ACHN (cell line): ENCODE data around the gene GFPT2.

ENCODE experiments used
- DNase-seq: peaks from one replicate; pipeline ENCODE4 v3.0.0-alpha.2; 2015
- in situ Hi-C: cut with HindIII; loops from 2 replicates; pipeline ENCODE4 v1.10.0; 2017; ENCODE audit warnings: low sequenced_read_pairs, low pct_ligation_motif_present, low pct_unique_long_range_greater_than_20kb

GFPT2 gene

DNA sequence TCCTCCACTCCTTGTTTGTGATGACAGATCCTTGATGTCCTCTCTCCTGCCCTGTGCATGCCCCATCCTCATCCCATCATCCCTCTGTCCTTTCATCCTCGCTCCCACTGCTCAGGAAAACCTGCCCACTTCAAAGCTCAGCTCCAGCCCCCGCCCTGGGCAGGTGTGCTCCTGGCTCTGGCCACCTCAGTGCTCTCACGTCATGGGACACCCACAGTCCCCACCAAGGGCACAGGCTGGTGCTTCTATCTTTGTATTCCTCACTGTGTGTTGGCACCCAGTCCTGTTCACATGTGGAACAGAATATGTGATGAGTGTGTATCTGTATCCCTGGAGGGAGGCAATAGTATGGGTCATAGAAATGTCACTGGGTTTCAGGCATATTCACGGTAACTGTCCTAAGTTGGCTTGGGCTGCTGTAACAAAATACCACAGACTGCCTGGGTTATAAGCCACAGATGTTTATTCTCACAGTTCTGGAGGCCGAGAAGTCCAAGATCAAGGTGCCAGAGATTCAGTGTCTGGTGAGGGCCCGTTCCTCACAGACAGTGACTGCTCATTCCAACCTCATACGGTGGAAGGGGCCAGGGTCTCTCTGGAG lies 13.5 kb downstream of the GFPT2 start:
- in situ Hi-C loops, result no loop called here
- no peak for DNase-seq

DNA sequence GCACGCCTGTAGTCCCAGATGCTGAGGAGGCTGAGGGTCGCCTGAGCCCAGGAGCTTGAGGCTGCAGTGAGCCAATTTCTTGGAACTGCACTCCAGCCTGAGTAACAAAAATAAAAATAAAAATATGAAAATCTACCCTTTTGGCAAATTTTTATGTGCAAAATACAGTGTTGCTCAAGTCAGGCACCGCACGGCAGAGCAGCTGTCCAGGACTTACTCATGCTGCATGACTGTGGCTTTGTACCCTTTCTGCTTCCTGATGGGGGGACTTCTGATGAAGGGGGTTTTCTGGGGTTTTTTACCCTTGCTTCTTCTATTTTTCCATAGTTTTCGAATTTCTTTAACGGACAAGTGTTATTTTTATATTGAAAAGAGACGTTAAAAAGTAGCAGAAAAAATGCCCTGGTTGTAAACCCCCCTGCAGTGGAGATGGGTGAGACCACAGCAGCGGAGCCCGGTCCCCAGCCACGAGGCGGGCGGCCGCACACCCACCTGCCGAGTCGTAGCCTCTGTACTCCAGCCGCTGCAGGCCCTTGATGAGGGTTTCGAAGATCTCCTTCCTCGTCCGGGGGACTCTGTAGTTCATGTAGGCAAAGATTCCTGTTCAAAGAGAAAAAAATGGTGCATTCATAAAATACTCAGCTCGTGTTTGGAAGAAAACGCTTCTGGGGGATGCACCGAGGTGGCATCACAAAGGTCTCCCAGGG lies 15.0 kb downstream of the GFPT2 start:
- no peak for DNase-seq
- in situ Hi-C loops, result no loop called here

DNA sequence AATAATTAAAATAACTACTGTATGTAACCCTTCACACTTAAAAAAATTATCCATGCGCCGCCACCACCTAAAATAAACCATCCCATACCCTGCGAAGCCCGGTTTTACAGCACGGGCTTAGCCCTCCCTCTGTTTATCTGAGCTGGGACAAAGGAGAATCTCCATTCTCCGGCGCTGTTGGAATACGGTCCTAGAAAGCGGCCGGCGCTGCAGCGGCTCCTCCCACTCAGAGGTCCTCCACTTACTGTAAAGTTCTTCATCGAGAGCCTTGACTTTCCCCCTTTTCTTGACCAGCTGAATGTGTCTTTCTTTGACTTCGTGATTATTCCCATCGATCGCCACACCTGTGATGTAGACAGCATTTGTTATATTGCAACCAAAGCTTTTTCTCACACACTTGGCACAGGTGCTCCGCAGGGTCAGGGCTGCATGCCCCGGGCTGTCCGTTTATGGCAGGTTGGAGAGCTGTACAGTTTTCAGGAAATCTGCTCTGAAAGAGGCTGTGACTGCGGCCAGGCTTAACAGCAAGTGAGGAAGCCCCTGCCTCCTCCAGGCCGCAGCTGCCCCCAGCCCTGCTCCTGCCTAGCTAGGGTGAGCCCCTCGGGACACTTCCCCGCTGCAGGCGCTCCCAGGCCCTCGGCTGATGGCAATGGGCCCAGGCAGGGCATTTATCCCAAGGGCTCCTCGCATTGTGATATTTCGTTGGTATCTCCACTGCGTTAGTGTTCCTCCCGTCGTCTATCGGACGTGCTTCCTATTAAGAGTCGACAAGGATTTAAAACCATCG lies 16.7 kb downstream of the GFPT2 start:
- in situ Hi-C loops, result no loop called here
- DNase-seq, result no peak

DNA sequence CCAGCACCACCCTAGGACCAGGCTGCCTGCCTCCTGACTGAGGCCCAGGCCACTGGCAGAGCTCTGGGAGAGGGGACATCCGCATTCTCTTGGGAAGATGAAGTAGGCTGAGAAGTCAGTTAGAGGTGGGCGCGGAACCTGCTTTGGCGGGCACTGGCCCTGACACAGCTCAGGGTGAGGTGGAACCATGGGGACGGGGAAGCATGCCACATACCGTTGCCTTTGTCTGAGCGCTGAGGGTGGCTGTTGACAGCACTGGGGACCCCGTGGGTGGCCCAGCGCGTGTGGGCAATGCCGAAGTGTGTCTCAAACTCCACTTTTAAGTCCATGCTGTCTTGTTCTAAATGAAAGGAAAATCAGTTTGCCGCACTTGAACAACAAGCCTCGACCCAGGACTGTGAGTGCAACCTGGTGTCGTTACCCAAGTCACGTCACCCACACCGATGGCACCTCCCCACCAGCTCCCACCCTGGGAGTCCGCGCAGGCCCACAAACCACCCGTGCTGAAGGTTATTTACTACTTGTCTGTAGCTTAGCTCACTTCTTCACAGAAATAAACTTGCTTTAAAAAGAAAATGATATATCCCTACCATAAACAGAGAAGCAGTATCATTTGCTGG lies 17.4 kb downstream of the GFPT2 start:
- in situ Hi-C loops, result no loop called here
- DNase-seq, result no peak

DNA sequence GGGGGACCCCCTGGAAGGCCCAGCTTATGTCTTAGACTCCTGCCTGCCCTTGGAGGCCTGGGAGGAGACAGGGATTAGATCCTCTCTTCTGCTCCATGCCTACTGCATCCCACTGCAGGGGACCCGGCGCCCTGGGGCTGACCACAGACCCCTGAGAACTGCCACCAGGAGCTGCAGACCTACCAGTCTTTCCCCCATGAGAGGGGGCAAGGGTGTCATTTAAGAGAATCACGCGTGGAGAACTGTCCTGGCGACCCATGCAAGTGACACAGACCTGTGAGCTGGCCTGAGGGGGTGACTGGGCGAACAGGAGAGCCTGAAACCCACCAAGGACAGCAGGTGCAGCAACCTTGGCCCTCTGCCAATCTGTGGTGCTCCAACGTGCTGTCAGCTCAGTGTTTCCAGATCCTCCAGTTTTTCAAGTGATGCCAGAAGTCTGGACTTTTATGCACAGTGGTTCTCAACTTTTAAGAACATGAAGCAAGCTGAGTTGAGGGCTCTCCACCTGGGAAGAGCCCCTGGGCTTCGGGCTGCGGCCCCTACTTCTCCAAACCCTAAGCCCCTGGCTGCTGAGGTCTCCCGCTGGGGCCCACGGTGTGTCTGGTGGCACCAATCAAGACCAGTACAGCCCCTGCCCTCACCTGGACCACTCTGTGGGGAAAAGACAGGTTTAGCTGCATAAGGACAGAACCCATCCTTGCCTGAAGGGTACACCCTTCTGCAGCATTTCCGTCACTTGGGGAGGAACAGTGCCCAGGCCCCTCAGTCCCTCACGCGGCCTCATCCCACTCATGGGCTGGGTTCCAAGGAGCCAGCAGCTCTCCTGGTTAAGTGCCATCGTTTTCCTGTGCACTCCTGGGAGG lies 18.2 kb downstream of the GFPT2 start:
- DNase-seq, result no peak

DNA sequence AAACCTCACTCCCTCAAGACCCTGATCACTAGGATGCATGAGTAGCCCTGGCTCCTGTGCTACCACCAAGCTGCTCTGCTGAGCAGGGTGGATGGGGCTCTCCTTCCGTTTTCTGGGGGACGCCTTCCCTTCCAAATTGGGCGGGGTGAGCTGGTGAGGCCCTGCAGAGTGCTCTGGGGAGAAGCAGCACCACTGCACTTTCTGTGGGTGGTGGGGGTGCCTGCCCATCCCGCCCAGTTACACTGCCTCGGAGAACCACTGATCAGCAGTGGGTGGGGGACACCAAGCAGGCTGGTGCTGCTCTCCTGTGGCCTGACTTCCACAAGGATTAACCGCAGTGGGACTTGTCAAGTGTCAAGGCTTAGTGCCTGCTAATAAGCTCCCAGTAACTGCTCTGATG lies 19.0 kb downstream of the GFPT2 start:
- in situ Hi-C loops, result no loop called here
- DNase-seq, result no peak

More for the DNA sequence above, 18.2 kb downstream of the GFPT2 start:
- in situ Hi-C loops, result no loop called here

DNA sequence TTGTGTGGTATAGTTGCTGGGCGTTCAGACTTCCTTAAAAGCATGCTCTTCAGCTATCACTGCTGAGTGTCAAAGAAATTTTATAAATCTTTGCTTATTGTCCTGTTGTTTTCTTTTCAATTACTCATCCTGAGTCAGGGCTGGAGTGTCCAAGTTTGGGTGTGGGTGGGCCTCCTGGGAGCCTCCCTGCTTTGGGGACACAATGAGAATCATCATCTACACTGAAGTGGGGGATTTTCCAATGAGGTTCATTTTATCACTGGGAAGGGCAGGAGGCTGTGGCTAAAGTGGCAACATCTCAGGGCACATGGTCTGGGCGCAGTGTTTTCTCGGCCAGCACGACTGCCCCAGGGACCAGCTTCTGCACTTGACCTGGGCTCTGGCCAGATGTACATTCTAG lies 19.5 kb downstream of the GFPT2 start:
- DNase-seq, result no peak
- in situ Hi-C loops, result no loop called here

DNA sequence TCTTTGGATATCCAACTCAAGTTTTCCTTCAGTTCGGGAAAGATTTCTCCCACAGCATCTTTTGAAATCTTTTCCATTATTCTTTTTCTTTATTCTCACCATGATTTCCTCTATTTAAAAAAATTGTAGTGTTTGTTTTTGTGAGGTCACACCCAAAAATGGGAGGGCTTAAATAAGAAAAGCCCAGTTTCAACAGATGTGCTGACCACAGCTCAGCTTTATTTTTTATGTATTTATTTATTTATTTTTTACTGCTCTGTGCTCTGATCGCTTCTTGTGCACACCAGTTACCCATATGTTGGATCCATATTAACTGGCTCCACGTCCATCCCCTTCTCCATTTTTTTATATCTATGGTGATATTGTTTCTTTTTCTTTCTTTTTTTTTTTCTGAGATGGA lies 20.3 kb downstream of the GFPT2 start:
- in situ Hi-C loops, result no loop called here
- DNase-seq, result no peak

DNA sequence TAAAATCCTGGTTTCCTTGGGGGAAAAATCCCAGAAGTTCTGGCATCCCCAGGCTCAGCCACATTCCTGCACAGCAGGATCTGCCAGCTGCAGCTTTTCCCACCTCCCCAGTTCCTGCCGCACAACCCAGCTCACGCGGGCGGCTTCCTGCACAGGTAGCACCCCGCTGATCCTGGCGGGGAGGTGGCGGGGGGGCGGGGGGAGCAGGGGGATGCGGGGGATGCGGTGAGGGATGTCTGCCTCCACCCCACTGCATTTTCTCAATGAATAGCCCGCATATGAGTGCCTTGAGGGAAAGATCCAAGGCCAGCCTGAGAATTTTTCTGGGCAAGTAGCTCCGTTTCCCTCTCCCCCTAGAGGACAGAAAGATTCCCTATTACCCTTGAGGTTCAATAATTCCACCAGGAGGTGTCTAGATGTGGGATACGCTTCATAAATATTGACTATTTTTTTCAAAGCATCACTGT lies 21.1 kb downstream of the GFPT2 start:
- no peak for DNase-seq
- in situ Hi-C loops, result no loop called here

DNA sequence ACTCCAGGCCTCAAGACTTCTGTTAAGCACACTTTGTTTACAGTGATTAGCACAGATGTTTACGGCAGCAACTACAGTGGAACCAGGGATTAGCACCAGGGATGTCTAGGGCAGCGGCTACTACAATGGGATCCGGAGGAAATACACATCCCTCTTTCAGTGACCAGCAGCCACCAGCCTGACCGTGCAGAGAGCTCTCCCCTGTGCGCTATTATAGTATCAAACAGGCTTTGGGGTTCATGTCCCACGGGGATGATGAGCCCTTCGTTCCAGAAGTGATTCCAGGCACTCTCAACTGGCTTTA lies 21.5 kb downstream of the GFPT2 start:
- in situ Hi-C loops, result no loop called here
- no peak for DNase-seq

DNA sequence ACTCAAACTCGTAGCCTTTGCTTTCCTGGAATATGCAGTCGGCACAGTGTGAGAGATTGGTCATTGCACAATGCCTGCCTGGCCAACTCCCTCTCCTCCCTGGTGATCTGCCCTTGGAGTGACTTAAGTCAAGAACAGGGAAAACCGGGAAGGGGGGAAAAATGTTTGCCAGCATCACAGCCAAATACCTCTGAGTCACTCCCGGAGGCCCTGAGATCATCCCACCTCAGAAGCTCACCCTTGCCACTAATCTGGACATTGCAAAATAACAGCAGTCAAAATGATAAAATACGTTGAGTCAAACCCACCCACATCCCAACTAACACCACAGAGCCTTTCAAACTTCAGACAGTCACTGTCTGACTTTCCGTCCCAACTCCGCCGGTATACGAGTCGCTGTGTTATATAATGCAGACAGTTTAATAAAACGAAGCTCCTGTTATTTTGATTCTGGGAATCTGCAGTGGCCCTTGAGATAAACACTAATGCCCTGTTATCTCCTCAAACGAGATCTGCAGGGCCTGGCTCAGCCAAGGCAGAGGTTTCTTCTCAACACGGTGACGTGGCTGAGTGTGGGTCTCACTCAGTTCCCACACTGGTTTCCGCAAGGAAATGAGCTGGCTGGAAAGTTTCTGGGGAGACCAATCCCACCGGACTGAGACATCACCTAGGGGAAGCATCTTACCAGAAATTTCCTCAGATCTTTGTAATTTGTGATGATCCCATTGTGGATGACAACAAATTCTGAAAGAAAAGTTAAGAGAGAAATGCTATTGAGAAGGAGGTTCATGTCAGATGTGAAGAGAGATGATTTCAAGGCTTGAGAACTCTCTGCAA lies 22.1 kb downstream of the GFPT2 start:
- in situ Hi-C loops, result no loop called here
- DNase-seq, result peak; percentile 33

DNA sequence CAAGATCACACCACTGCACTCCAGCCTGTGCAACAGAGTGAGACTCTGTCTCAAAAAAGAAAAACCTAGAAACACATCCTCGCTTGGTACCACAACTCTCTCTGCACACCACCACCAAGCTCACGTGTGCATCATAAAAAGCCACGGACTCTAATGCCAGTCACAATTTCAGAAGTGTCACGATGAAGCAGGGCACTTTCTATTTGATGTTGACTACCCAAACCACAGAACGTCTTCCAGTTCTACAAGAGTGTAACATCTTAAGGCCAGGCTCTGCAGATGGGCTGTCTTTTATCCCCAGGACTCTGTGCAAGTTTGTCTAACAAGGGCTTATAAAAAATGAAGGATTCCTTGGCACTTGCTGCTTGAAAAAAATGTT lies 22.9 kb downstream of the GFPT2 start:
- no peak for DNase-seq
- in situ Hi-C loops, result no loop called here

DNA sequence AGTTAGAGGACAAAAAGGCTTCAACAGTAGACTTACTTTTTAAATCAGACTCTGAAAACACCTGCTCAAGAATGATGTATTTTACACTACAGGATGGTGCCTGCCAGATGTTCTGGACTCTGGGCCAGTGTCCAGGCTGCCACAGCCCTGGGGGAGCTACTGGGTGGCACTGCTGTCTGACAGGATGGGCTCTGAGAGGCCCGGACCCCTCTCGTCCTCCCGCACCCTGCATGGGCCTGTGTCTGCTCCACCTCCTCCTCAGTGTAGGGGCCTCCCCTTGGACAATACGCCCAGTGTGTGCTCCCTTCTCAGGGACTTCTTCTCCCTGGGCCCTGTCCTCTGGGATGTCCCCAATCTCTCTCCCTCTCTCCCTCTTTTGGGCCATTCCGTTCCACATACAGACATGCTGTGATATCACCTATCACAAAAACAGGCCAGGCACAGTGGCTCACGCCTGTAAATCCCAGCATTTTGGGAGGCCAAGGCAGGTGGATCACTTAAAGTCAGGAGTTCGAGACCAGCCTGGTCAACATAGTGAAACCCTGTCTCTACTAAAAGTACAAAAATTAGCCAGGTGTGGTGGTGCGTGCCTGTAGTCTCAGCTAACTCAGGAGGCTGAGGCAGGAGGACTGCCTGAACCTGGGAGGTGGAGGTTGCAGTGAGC lies 23.4 kb downstream of the GFPT2 start:
- DNase-seq, result no peak
- in situ Hi-C loops, result no loop called here

DNA sequence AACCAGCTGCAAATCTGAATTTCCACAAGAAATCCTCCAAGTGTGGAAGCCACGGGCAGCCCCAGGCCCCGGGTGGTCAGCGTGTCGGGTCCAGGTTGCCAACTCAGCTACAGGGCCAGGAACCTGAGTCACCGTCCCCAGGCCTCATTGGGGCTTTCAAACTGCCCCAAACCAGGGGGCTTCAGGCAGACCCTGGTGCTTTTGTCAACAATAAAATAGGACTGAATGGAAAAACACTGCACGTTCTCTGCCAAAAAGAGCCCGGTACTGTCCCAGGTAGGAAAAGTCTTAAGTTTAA lies 24.0 kb downstream of the GFPT2 start:
- in situ Hi-C loops, result no loop called here

DNA sequence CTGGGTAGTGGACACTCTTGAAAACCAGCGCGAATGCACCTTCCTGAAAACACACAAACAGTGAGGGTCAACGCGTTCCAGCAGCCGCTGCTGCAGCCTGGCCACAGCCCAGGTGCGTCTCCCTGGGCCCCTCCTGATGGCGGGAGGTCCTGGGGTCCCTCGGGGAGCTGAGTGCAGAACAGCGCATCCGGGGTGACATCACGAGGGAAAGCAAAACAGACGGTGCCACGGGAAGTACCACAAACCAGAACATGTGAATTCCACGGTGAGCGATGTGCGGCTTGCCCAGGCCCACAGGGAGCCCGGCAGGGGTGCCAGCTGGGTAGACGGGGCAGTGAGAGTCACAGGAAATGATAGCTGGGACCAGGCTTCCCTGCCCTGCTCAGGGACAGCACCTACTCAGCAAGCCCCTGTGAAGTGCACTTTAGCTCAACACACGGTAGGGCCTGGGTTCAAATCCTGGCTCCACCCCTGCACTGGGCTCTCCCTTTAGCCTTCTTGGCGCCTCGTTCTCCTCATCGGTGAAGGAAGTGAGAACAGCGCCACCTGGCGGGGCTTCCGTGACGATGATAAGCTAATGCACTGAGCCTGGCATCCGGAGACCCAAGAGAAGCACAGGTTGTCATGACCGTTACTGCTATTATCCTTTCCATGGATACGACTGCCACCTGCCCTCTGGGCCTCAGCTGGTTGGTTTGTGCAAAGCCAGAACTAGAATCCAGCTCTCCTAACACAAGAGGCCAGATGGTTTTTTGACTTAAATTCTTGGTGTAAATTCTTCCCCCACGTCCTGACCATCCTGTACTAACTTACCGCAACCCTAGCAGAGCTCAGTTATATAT lies 24.6 kb downstream of the GFPT2 start:
- in situ Hi-C loops, result no loop called here
- peak; percentile 70 for DNase-seq

More for the DNA sequence above, 24.0 kb downstream of the GFPT2 start:
- DNase-seq, result no peak

DNA sequence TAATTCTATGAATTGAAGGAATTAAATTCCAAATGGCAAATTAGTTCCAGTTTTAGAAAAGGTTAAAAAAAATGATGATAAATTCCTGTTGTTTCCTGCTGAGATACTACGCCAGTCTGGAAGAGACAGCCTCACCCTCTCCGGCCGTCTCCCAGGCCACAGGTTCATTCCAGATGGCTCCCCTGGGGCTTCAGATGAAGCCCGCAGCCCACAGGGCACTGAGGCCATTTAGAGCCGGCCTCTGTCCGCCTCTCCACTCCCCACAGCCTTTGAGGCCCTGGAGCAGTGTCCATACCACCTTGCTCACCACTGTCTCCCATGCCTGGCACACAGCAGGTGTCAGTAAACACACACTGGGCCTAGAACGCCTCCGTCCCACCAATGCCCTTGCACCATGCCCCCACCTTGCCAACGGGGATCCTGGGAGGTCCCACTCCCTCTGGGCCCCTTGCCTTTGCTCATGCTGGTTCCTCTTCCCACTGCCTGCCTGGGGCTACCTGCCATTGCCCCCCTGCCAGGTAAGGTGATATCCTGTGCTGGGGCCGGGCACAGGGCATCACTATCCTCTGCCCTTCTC lies 26.1 kb downstream of the GFPT2 start:
- in situ Hi-C loops, result no loop called here
- no peak for DNase-seq
